Neuronal stem cell (in vitro differentiated cells): ENCODE results near the gene PTPRD.

ENCODE experiments used
- DNase-seq: peaks from one replicate; pipeline ENCODE4 v3.0.0-alpha.2; 2013; ENCODE audit warnings: low spot score
- H2AFZ ChIP-seq: one replicate; pipeline ENCODE4 v1.6.1; 2013; ENCODE audit warnings: mild to moderate bottlenecking, low read length, inconsistent platforms
- H2AK5ac ChIP-seq: 2 replicates; pipeline ENCODE4 v1.6.1; 2013; ENCODE audit warnings: low read depth, mild to moderate bottlenecking, inconsistent platforms, low read length, moderate library complexity, mixed read lengths
- H2BK120ac ChIP-seq: 2 replicates; pipeline ENCODE4 v1.6.1; 2013; ENCODE audit warnings: low read depth, mild to moderate bottlenecking, inconsistent platforms, low read length, moderate library complexity, mixed read lengths
- H2BK12ac ChIP-seq: one replicate; pipeline ENCODE4 v1.6.1; 2013; ENCODE audit warnings: low read length, inconsistent platforms
- H2BK15ac ChIP-seq: 2 replicates; pipeline ENCODE4 v1.6.1; 2013; ENCODE audit warnings: mild to moderate bottlenecking, low read length, inconsistent platforms, mixed read lengths
- H2BK5ac ChIP-seq: one replicate; pipeline ENCODE4 v1.6.1; 2013; ENCODE audit warnings: inconsistent platforms, mild to moderate bottlenecking, low read length, moderate library complexity
- H3K14ac ChIP-seq: one replicate; pipeline ENCODE4 v1.6.1; 2013; ENCODE audit warnings: low read length, inconsistent platforms
- H3K18ac ChIP-seq: 2 replicates; pipeline ENCODE4 v1.6.1; 2013; ENCODE audit warnings: low read length, inconsistent platforms
- H3K23ac ChIP-seq: 2 replicates; pipeline ENCODE4 v1.6.1; 2013; ENCODE audit warnings: low read depth, mild to moderate bottlenecking, mixed read lengths, low read length, inconsistent platforms; ENCODE audit not compliant: poor library complexity
- H3K27ac ChIP-seq: replicated peaks from 3 replicates; pipeline ENCODE4 v1.5.1; 2013; ENCODE audit warnings: low read length, inconsistent platforms
- H3K27me3 ChIP-seq, 3 experiments: 2 replicates each; pipeline ENCODE4 v1.6.1; 2013; ENCODE audit warnings: low read length in 3 of 3, mild to moderate bottlenecking in 2 of 3, inconsistent platforms in 1 of 3, low read depth in 1 of 3, mixed read lengths in 1 of 3, moderate library complexity in 1 of 3; ENCODE audit not compliant: control insufficient read depth in 3 of 3, insufficient read depth in 3 of 3
- H3K36me3 ChIP-seq, 2 donors: replicated peaks in 1 of 2; 2 replicates each; pipeline ENCODE4 v1.6.1; 2013; ENCODE audit warnings: low read length in 2 of 2; ENCODE audit not compliant: control insufficient read depth in 2 of 2, insufficient read depth in 2 of 2
- H3K4ac ChIP-seq: 2 replicates; pipeline ENCODE4 v1.6.1; 2013; ENCODE audit warnings: inconsistent platforms, mild to moderate bottlenecking, low read length, moderate library complexity
- H3K4me1 ChIP-seq, 2 donors: 1 replicate in 1 of 2; 2 replicates in 1 of 2; pipeline ENCODE4 v1.6.1; 2013; ENCODE audit warnings: low read length in 2 of 2, low read depth in 1 of 2; ENCODE audit not compliant: control insufficient read depth in 2 of 2, insufficient read depth in 1 of 2
- H3K4me2 ChIP-seq: one replicate; pipeline ENCODE4 v1.6.1; 2013; ENCODE audit warnings: mild to moderate bottlenecking, low read length, inconsistent platforms; ENCODE audit not compliant: insufficient read depth, poor library complexity, severe bottlenecking
- H3K4me3 ChIP-seq, 2 donors: 2 replicates each; pipeline ENCODE4 v1.5.1; 2013; ENCODE audit warnings: low read length in 2 of 2, mild to moderate bottlenecking in 2 of 2, inconsistent platforms in 1 of 2, moderate library complexity in 1 of 2
- H3K79me1 ChIP-seq: one replicate; pipeline ENCODE4 v1.6.1; 2013; ENCODE audit warnings: low read depth, mild to moderate bottlenecking, inconsistent platforms, low read length, moderate library complexity
- H3K9ac ChIP-seq: one replicate; pipeline ENCODE4 v1.6.1; 2013; ENCODE audit warnings: mild to moderate bottlenecking, low read depth, low read length, inconsistent platforms; ENCODE audit not compliant: poor library complexity
- H3K9me3 ChIP-seq, 2 donors: replicated peaks in 1 of 2; 2 replicates each; pipeline versions ENCODE3 to v1.6.1; 2013; ENCODE audit warnings: low read length in 2 of 2, mild to moderate bottlenecking in 2 of 2, inconsistent platforms in 1 of 2, low read depth in 1 of 2, mixed read lengths in 1 of 2, moderate library complexity in 1 of 2; ENCODE audit not compliant: control insufficient read depth in 2 of 2, insufficient read depth in 1 of 2
- H4K8ac ChIP-seq: one replicate; pipeline ENCODE4 v1.6.1; 2013; ENCODE audit warnings: low read depth, mild to moderate bottlenecking, inconsistent platforms, low read length, moderate library complexity
- H4K91ac ChIP-seq: one replicate; pipeline ENCODE4 v1.6.1; 2013; ENCODE audit warnings: low read length, low read depth, mild to moderate bottlenecking, inconsistent platforms; ENCODE audit not compliant: poor library complexity
- WGBS, 2 donors: extraction: QIAGEN DNeasy Blood & Tissue Kit; methylation state at CpG; one replicate each; pipeline ENCODE4 v1.1.7; 2013; ENCODE audit warnings: missing lambda C conversion rate in 2 of 2, mixed read lengths in 1 of 2; ENCODE audit not compliant: insufficient read length in 2 of 2, insufficient replicate concordance in 1 of 2; ENCODE audit errors: extremely low coverage in 2 of 2; 5-methylcytosine and 5-hydroxymethylcytosine counted together

PTPRD gene

DNA sequence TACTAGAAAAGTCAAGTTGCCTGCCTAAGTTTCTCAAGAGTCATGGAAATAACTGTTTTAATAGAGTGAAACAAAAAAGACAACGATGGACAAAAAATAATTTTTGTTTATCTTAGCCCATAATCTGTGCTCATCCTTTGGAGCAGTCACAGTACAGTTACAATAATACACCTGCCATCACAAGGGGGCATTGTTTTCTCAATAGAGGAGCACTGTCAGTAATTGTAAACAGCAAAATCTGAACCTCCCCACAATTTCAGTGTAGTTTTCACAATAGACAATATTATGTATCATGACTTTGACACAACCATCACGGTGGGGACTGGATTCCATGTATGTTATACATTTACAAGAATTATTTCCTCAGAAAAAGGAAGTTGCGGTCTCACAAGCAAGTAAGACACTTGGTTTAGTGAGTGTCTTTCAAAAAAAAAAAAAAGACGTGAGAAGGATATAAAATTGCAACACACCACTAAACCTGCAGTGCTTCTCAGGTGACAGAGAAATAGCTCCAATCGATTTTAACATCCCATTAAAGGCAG lies 586.3 kb downstream of the PTPRD start:
- DNase-seq = no peak
- Histone ChIP-seq H3K27ac (no peak overlapping the region), H2BK5ac (no peak overlapping the region)

DNA sequence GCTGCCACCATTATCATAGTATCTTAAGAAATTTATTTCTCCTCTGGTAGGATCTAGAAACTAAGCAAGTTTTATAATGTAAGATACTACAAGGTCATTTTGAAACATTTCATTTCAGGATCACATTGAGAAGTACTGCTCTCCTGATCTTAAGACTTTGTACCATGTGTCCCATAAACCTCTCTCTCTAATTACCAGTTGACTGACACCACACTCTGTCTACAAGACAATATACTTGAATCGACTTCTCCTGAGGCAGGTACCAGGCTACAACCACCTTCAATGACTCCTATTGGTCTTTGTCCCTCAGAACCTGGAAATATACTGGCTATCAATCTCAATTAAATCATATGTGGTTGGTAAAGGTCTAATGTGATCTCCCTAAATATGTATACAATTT lies 597.0 kb downstream of the PTPRD start:
- Histone ChIP-seq H3K79me1 (no peaks in the 10 kb centered on the region), H3K4me3 (no peak overlapping the region), H4K8ac (no peak overlapping the region), H3K9ac (no peak overlapping the region), H3K4me2 (no peak overlapping the region), H2BK15ac (no peak overlapping the region), H4K91ac (no peak overlapping the region), H3K23ac (no peak overlapping the region), H3K36me3 (no peaks in the 10 kb centered on the region), H3K4me1 (no peaks in the 10 kb centered on the region), H2AK5ac (no peak overlapping the region), H2BK120ac (no peak overlapping the region), H3K9me3 (no peaks in the 10 kb centered on the region), H3K27me3 (no peaks in the 10 kb centered on the region), H3K18ac (no peak overlapping the region), H3K4ac (no peak overlapping the region), H2AFZ (no peak overlapping the region), H2BK12ac (no peak overlapping the region), H3K27ac (no peak overlapping the region), H3K14ac (no peak overlapping the region), H2BK5ac (no peak overlapping the region)
- WGBS, 2 donors = no CpG with 5 or more reads among the region's 1 CpG
- DNase-seq = no peak

More for the DNA sequence above, 586.3 kb downstream of the PTPRD start:
- H2BK12ac ChIP-seq = no peak overlapping the region
- no peaks in the 10 kb centered on the region for H3K36me3 ChIP-seq
- no peak overlapping the region for H4K91ac ChIP-seq
- no peak overlapping the region for H3K14ac ChIP-seq
- no peak overlapping the region for H2AK5ac ChIP-seq
- H3K18ac ChIP-seq = no peak overlapping the region
- no peak overlapping the region for H3K9ac ChIP-seq
- no peaks in the 10 kb centered on the region for H3K27me3 ChIP-seq
- H2AFZ ChIP-seq = no peak overlapping the region
- no peak overlapping the region for H2BK15ac ChIP-seq
- H3K4me1 ChIP-seq = no peaks in the 10 kb centered on the region
- WGBS, 2 donors = no CpG with 5 or more reads among the region's 5 CpGs
- no peak overlapping the region for H2BK120ac ChIP-seq
- no peaks in the 10 kb centered on the region for H3K79me1 ChIP-seq
- no peak overlapping the region for H3K4me3 ChIP-seq
- H4K8ac ChIP-seq = no peak overlapping the region
- no peak overlapping the region for H3K4ac ChIP-seq
- H3K9me3 ChIP-seq = no peaks in the 10 kb centered on the region
- no peak overlapping the region for H3K4me2 ChIP-seq
- H3K23ac ChIP-seq = no peak overlapping the region

DNA sequence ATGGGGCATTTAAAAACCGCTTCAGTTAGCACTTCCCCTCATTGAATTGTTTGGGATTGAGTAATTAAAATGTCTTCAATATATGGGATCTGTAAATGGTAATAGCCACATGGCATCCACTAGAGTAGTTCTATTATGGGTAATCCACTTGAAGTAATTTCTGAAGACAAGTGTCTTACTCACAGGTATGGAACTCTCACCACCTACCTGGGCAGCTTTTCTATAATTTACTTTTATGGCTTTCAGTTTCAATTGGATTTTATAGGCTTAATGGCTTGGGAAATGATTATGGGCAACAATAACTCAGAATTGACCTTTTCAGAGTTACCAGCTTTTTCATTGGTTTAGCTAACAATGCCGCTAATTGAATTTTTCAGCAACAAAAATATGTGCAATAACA lies 597.9 kb downstream of the PTPRD start:
- no CpG with 5 or more reads among the region's 2 CpGs for WGBS, 2 donors
- no peak overlapping the region for H3K4ac ChIP-seq
- no peak overlapping the region for H2AFZ ChIP-seq
- H2BK120ac ChIP-seq = no peak overlapping the region
- H3K14ac ChIP-seq = no peak overlapping the region
- H2BK5ac ChIP-seq = no peak overlapping the region
- H3K4me3 ChIP-seq = no peak overlapping the region
- no peak overlapping the region for H3K9ac ChIP-seq
- no peak overlapping the region for H2BK12ac ChIP-seq
- no peak overlapping the region for H2AK5ac ChIP-seq
- no peaks in the 10 kb centered on the region for H3K4me1 ChIP-seq
- no peak overlapping the region for H3K23ac ChIP-seq
- H3K36me3 ChIP-seq = no peaks in the 10 kb centered on the region
- H3K79me1 ChIP-seq = no peaks in the 10 kb centered on the region
- no peak overlapping the region for H2BK15ac ChIP-seq
- H4K91ac ChIP-seq = no peak overlapping the region
- H3K18ac ChIP-seq = no peak overlapping the region
- no peak for DNase-seq
- no peak overlapping the region for H3K4me2 ChIP-seq
- no peaks in the 10 kb centered on the region for H3K9me3 ChIP-seq
- H3K27ac ChIP-seq = no peak overlapping the region
- no peaks in the 10 kb centered on the region for H3K27me3 ChIP-seq
- no peak overlapping the region for H4K8ac ChIP-seq

DNA sequence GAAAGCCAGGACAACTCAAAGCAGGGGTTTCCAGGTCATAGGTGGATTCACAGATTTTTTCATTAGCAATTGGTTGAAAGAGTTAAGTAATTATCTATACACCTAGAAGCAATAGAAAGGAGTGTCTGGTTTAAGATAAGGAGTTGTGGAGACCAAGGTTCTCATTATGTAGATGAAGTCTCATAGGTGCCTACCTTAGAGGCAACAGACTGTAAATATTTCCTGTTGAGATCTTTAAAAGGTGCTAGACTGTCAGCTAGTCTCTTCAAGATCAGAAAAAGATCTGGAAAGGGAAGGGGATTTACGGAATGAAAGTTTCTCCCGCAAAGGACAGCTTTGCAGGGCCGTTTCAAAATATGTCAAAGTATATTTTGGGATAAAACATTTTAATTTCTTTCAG lies 603.4 kb downstream of the PTPRD start:
- no peaks in the 10 kb centered on the region for H3K36me3 ChIP-seq
- no peak overlapping the region for H3K18ac ChIP-seq
- H3K79me1 ChIP-seq = no peaks in the 10 kb centered on the region
- H3K9me3 ChIP-seq = no peaks in the 10 kb centered on the region
- H3K27me3 ChIP-seq = no peaks in the 10 kb centered on the region
- no peak overlapping the region for H2BK5ac ChIP-seq
- H3K27ac ChIP-seq = no peak overlapping the region
- DNase-seq = no peak
- no peak overlapping the region for H2BK120ac ChIP-seq
- H3K14ac ChIP-seq = no peak overlapping the region
- H3K4ac ChIP-seq = no peak overlapping the region
- H3K4me1 ChIP-seq = peaks cover 0 to 6% of the 10 kb centered on the region in 2 donors
- H3K4me2 ChIP-seq = no peak overlapping the region
- WGBS, 2 donors = no CpG with 5 or more reads among the region's 3 CpGs
- no peak overlapping the region for H2AK5ac ChIP-seq
- no peak overlapping the region for H3K23ac ChIP-seq
- H4K8ac ChIP-seq = no peak overlapping the region
- H4K91ac ChIP-seq = no peak overlapping the region
- no peak overlapping the region for H3K9ac ChIP-seq
- no peak overlapping the region for H2BK15ac ChIP-seq
- no peak overlapping the region for H2AFZ ChIP-seq
- H2BK12ac ChIP-seq = no peak overlapping the region
- no peak overlapping the region for H3K4me3 ChIP-seq
